HepG2 (cell line): ENCODE measurements around the gene FUBP3. TPM values are rescaled to one million over a fixed set of nuclear protein-coding genes. Genes with fewer than 3 reads are reported as not detected.
A peak's percentile ranks its signal among the peaks of the same experiment; 100 is the strongest.

Source experiments
- BORCS8-MEF2B ChIP-seq: sonication (generic); formaldehyde crosslinking; IDR thresholded peaks from 2 replicates; pipeline ENCODE4 v1.8.0; 2022; ENCODE audit warnings: mild to moderate bottlenecking, missing genetic modification reagents
- E2F5 ChIP-seq: sonication (generic); formaldehyde crosslinking; conservative IDR thresholded peaks from 2 replicates; pipeline ENCODE4 v1.4.0; 2020; ENCODE audit warnings: missing genetic modification reagents
- GZF1 ChIP-seq: sonication (generic); formaldehyde crosslinking; IDR thresholded peaks from 2 replicates; pipeline ENCODE4 v1.5.1; 2020; ENCODE audit warnings: mild to moderate bottlenecking, missing genetic modification reagents
- ISL2 ChIP-seq: sonication (generic); formaldehyde crosslinking; IDR thresholded peaks from 2 replicates; pipeline ENCODE4 v1.5.0; 2020; ENCODE audit warnings: missing genetic modification reagents
- KMT2A ChIP-seq: sonication (generic); formaldehyde crosslinking; IDR thresholded peaks from 2 replicates; pipeline ENCODE4 v1.4.0; 2020; ENCODE audit warnings: missing genetic modification reagents
- NCOA1 ChIP-seq: sonication (generic); formaldehyde crosslinking; IDR thresholded peaks from 2 replicates; pipeline ENCODE4 v1.9.0; 2021; ENCODE audit warnings: missing genetic modification reagents
- PHF5A ChIP-seq: IDR thresholded peaks from one replicate; pipeline ENCODE4 v1.6.1; 2018; ENCODE audit warnings: low read depth, missing genetic modification reagents; ENCODE audit not compliant: unreplicated experiment
- SALL1 ChIP-seq: sonication (generic); formaldehyde crosslinking; IDR thresholded peaks from 2 replicates; pipeline ENCODE4 v1.8.0; 2022; ENCODE audit warnings: mild to moderate bottlenecking, missing genetic modification reagents
- SP2 ChIP-seq: sonication (generic); formaldehyde crosslinking; IDR thresholded peaks from 2 replicates; pipeline ENCODE4 v1.5.1; 2020; ENCODE audit warnings: mild to moderate bottlenecking, missing genetic modification reagents
- SRSF1 ChIP-seq: fragments of 200-400 bp; formaldehyde crosslinking; optimal IDR thresholded peaks from 2 replicates; pipeline ENCODE3; 2017; ENCODE audit warnings: mild to moderate bottlenecking, low read depth, low read length, moderate library complexity
- ZBTB42 ChIP-seq: sonication (generic); formaldehyde crosslinking; IDR thresholded peaks from 2 replicates; pipeline ENCODE4 v1.5.0; 2020; ENCODE audit warnings: mild to moderate bottlenecking, missing genetic modification reagents
- ZFP1 ChIP-seq: IDR thresholded peaks from 2 replicates; pipeline ENCODE4 v1.6.1; 2016
- ZNF17 ChIP-seq: sonication (generic); formaldehyde crosslinking; IDR thresholded peaks from 2 replicates; pipeline ENCODE4 v1.5.0; 2020; ENCODE audit warnings: mild to moderate bottlenecking, missing genetic modification reagents
- ZNF234 ChIP-seq: sonication (generic); formaldehyde crosslinking; conservative IDR thresholded peaks from 2 replicates; pipeline ENCODE4 v1.5.1; 2020; ENCODE audit warnings: mild to moderate bottlenecking, missing genetic modification reagents
- ZNF337 ChIP-seq: sonication (generic); formaldehyde crosslinking; IDR thresholded peaks from 2 replicates; pipeline ENCODE4 v1.5.1; 2020; ENCODE audit warnings: missing genetic modification reagents, low read depth, mild to moderate bottlenecking, borderline replicate concordance
- ZNF550 ChIP-seq: sonication (generic); formaldehyde crosslinking; IDR thresholded peaks from 2 replicates; pipeline ENCODE4 v1.4.0; 2020; ENCODE audit warnings: mild to moderate bottlenecking, missing genetic modification reagents, borderline replicate concordance
- ZNF558 ChIP-seq: sonication (generic); formaldehyde crosslinking; IDR thresholded peaks from 2 replicates; pipeline ENCODE4 v1.9.0; 2022; ENCODE audit warnings: mild to moderate bottlenecking, missing genetic modification reagents, borderline replicate concordance
- ZNF564 ChIP-seq: sonication (generic); formaldehyde crosslinking; IDR thresholded peaks from 2 replicates; pipeline ENCODE4 v1.8.1; 2023; ENCODE audit warnings: mild to moderate bottlenecking, missing genetic modification reagents
- ZNF777 ChIP-seq: sonication (generic); formaldehyde crosslinking; IDR thresholded peaks from 2 replicates; pipeline ENCODE4 v1.4.0; 2020; ENCODE audit warnings: missing genetic modification reagents
- polyA plus RNA-seq, 8 experiments: library from polyadenylated mRNA; depleted of rRNA in 3 of 8; stranded (reverse) in 7 of 8; unstranded in 1 of 8; fragments of >200 nt; fragmentation: Illumina TruSeq in 4 of 8; extraction: Trizol in 4 of 8; gene quantifications; 2 replicates each; pipeline versions ENCODE4 v1.2.1 to v1.2.3, GENCODE V29; 2011 to 2016; ENCODE audit warnings: low read depth in 4 of 8, missing spikeins in 1 of 8, mixed read lengths in 1 of 8; ENCODE audit not compliant: insufficient read depth in 1 of 8
- total RNA-seq, 5 experiments: library from RNA; depleted of rRNA; stranded (reverse); fragments of >200 nt; fragmentation: Illumina TruSeq; extraction: Trizol; gene quantifications; 2 replicates each; pipeline ENCODE4 v1.2.3, GENCODE V29; 2016; ENCODE audit warnings: low read depth in 1 of 5
- TF ChIP-seq, protein P1 (sequence below): sonication (generic); formaldehyde crosslinking; IDR thresholded peaks from 2 replicates; pipeline ENCODE4 v1.4.0; 2020; ENCODE audit warnings: missing genetic modification reagents
- TF ChIP-seq, protein P2 (sequence below): sonication (generic); formaldehyde crosslinking; IDR thresholded peaks from 2 replicates; pipeline ENCODE4 v1.9.0; 2021; ENCODE audit warnings: missing genetic modification reagents, mild to moderate bottlenecking, borderline replicate concordance
- TF ChIP-seq, protein P3 (sequence below): sonication (generic); formaldehyde crosslinking; IDR thresholded peaks from 2 replicates; pipeline ENCODE4 v1.5.0; 2020; ENCODE audit warnings: mild to moderate bottlenecking, missing genetic modification reagents, borderline replicate concordance

Gene FUBP3
- total and polyA plus RNA-seq, 2 of the 13 experiments (the other 11 are each of a cell fraction or from before 2014, with no cell fraction given), result 28.7 to 40.0 TPM

GRCh38 chr9:130578865-130579737 lies at the start of gene FUBP3 (continued):
- TF ChIP-seq, protein P1, sequence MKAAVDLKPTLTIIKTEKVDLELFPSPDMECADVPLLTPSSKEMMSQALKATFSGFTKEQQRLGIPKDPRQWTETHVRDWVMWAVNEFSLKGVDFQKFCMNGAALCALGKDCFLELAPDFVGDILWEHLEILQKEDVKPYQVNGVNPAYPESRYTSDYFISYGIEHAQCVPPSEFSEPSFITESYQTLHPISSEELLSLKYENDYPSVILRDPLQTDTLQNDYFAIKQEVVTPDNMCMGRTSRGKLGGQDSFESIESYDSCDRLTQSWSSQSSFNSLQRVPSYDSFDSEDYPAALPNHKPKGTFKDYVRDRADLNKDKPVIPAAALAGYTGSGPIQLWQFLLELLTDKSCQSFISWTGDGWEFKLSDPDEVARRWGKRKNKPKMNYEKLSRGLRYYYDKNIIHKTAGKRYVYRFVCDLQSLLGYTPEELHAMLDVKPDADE (CRISPR knock-in tag), result no peak
- TF ChIP-seq ZNF17 (CRISPR knock-in tag), result no peak
- TF ChIP-seq, protein P2, sequence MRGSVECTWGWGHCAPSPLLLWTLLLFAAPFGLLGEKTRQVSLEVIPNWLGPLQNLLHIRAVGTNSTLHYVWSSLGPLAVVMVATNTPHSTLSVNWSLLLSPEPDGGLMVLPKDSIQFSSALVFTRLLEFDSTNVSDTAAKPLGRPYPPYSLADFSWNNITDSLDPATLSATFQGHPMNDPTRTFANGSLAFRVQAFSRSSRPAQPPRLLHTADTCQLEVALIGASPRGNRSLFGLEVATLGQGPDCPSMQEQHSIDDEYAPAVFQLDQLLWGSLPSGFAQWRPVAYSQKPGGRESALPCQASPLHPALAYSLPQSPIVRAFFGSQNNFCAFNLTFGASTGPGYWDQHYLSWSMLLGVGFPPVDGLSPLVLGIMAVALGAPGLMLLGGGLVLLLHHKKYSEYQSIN (CRISPR knock-in tag), result no peak
- TF ChIP-seq SALL1 (CRISPR knock-in tag), result peak; percentile 73
- 0 out of 2 replicates have a peak, but pooled peaks have one; percentile 16 for TF ChIP-seq ZNF558
- peak; percentile 79 for TF ChIP-seq SP2 (CRISPR knock-in tag)
- no peak for TF ChIP-seq ZNF234 (CRISPR knock-in tag)
- TF ChIP-seq SRSF1, result no peak
- TF ChIP-seq ISL2 (CRISPR knock-in tag), result peak; percentile 21; the same call in 1 of the 2 replicates
- no peak; the same call in 1 of the 2 replicates for TF ChIP-seq ZNF564 (CRISPR knock-in tag)
- no peak for TF ChIP-seq ZFP1
- no peak for TF ChIP-seq ZNF337 (CRISPR knock-in tag)
- TF ChIP-seq BORCS8-MEF2B (CRISPR knock-in tag), result peak; percentile 61; the same call in 1 of the 2 replicates
- TF ChIP-seq GZF1 (CRISPR knock-in tag), result peak; percentile 42; the same call in 1 of the 2 replicates
- TF ChIP-seq PHF5A (CRISPR knock-in tag), result no peak
- TF ChIP-seq ZBTB42 (CRISPR knock-in tag), result no peak
- peak; percentile 73; the same call in 1 of the 2 replicates for TF ChIP-seq KMT2A (CRISPR knock-in tag)
- TF ChIP-seq E2F5, result 0 out of 2 replicates have a peak, but pooled peaks have one; percentile 43
- TF ChIP-seq ZNF550 (CRISPR knock-in tag), result no peak
- TF ChIP-seq, protein P3, sequence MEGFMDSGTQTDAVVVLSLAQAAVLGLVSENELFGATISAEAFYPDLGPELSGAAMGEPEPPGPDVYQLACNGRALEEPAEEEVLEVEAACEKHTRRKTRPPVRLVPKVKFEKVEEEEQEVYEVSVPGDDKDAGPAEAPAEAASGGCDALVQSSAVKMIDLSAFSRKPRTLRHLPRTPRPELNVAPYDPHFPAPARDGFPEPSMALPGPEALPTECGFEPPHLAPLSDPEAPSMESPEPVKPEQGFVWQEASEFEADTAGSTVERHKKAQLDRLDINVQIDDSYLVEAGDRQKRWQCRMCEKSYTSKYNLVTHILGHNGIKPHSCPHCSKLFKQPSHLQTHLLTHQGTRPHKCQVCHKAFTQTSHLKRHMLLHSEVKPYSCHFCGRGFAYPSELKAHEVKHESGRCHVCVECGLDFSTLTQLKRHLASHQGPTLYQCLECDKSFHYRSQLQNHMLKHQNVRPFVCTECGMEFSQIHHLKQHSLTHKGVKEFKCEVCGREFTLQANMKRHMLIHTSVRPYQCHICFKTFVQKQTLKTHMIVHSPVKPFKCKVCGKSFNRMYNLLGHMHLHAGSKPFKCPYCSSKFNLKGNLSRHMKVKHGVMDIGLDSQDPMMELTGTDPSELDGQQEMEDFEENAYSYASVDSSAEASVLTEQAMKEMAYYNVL (CRISPR knock-in tag), result 0 out of 2 replicates have a peak, but pooled peaks have one; percentile 26
- TF ChIP-seq NCOA1 (CRISPR knock-in tag), result 0 out of 2 replicates have a peak, but pooled peaks have one; percentile 58
- peak; percentile 73 for TF ChIP-seq ZNF777 (CRISPR knock-in tag)
